Hematopoietic multipotent progenitor cell treated with erythropoietin and hydrocortisone succinate and interleukin-3 and kit ligand, for 4 days (in vitro differentiated cells): ENCODE results near the gene EPHA2.
"Not testable (repeated sequence)": the region's sequence is repeated elsewhere in the genome, so short reads cannot be mapped to it uniquely, and the experiment has no call there.

Experiments
- DNase-seq: peaks from one replicate; pipeline ENCODE4 v3.0.0-alpha.2; 2015

EPHA2 gene

GRCh38 chr1:16117936-16118335 is 37.9 kb downstream of the EPHA2 start:
- no peak for DNase-seq

GRCh38 chr1:16117369-16117768 is 38.5 kb downstream of the EPHA2 start:
- no peak for DNase-seq

GRCh38 chr1:16116625-16117024 is 39.2 kb downstream of the EPHA2 start:
- no peak for DNase-seq

GRCh38 chr1:16116002-16116401 is 39.9 kb downstream of the EPHA2 start:
- DNase-seq, result no peak

- DNase-seq, result no peak
Observed at GRCh38 chr1:16115468-16115983, 40.3 kb downstream of the EPHA2 start.

GRCh38 chr1:16114527-16115467 is 41.1 kb downstream of the EPHA2 start:
- DNase-seq, result no peak

- no peak for DNase-seq
Observed at GRCh38 chr1:16112596-16113555, 43.0 kb downstream of the EPHA2 start.

- no peak for DNase-seq
Observed at GRCh38 chr1:16111771-16112595, 43.9 kb downstream of the EPHA2 start.

- no peak for DNase-seq
Observed at GRCh38 chr1:16110884-16111283, 45.0 kb downstream of the EPHA2 start.

GRCh38 chr1:16110456-16110855 is 45.4 kb downstream of the EPHA2 start:
- DNase-seq, result no peak

- DNase-seq, result no peak
Observed at GRCh38 chr1:16109571-16109970, 46.3 kb downstream of the EPHA2 start.

- DNase-seq, result not testable (repeated sequence)
Observed at GRCh38 chr1:16107039-16107438, 48.8 kb downstream of the EPHA2 start.

GRCh38 chr1:16101623-16102022 is 54.2 kb downstream of the EPHA2 start:
- no peak for DNase-seq

GRCh38 chr1:16099412-16099811 is 56.5 kb downstream of the EPHA2 start:
- no peak for DNase-seq

GRCh38 chr1:16095447-16095846 is 60.4 kb downstream of the EPHA2 start:
- no peak for DNase-seq

GRCh38 chr1:16094453-16095158 is 61.3 kb downstream of the EPHA2 start:
- no peak for DNase-seq

- no peak for DNase-seq
Observed at GRCh38 chr1:16093611-16094010, 62.3 kb downstream of the EPHA2 start.

GRCh38 chr1:16092923-16093511 is 62.9 kb downstream of the EPHA2 start:
- no peak for DNase-seq

GRCh38 chr1:16092097-16092922 is 63.6 kb downstream of the EPHA2 start:
- no peak for DNase-seq

- DNase-seq, result no peak
Observed at GRCh38 chr1:16091296-16091695, 64.6 kb downstream of the EPHA2 start.
